Thymus (tissue), 11 donors: ENCODE data around the gene ANKAR. TPM values are rescaled to one million over a fixed set of nuclear protein-coding genes. Genes with fewer than 3 reads are reported as not detected.
"Not testable (repeated sequence)": the region's sequence is repeated elsewhere in the genome, so short reads cannot be mapped to it uniquely, and the experiment has no call there.

Source experiments
- DNase-seq, 9 donors: peaks; one replicate each; pipeline ENCODE4 v3.0.0-alpha.2; 2013; ENCODE audit warnings: low spot score in 9 of 9, low read depth in 6 of 9, missing footprints in 1 of 9
- H3K27ac ChIP-seq, 2 donors: one replicate each; pipeline ENCODE4 v1.5.1; 2013; ENCODE audit warnings: control low read depth in 1 of 2, low read depth in 1 of 2, low read length in 1 of 2, mild to moderate bottlenecking in 1 of 2, moderate library complexity in 1 of 2
- H3K27me3 ChIP-seq, 2 donors: one replicate each; pipeline ENCODE4 v1.5.1; 2013; ENCODE audit warnings: low read length in 1 of 2; ENCODE audit not compliant: control insufficient read depth in 2 of 2, insufficient read depth in 1 of 2
- H3K36me3 ChIP-seq, 2 donors: one replicate each; pipeline ENCODE4 v1.5.1; 2013; ENCODE audit warnings: low read length in 1 of 2, mild to moderate bottlenecking in 1 of 2, moderate library complexity in 1 of 2; ENCODE audit not compliant: control insufficient read depth in 2 of 2, insufficient read depth in 2 of 2
- H3K4me1 ChIP-seq, 2 donors: one replicate each; pipeline ENCODE4 v1.5.1; 2013; ENCODE audit warnings: low read length in 2 of 2; ENCODE audit not compliant: control insufficient read depth in 2 of 2, insufficient read depth in 2 of 2
- H3K4me3 ChIP-seq, 2 donors: one replicate each; pipeline ENCODE4 v1.5.1; 2013; ENCODE audit warnings: low read length in 2 of 2, control low read depth in 1 of 2, mild to moderate bottlenecking in 1 of 2
- H3K9me3 ChIP-seq, 2 donors: one replicate each; pipeline ENCODE4 v1.5.1; 2013; ENCODE audit warnings: low read length in 1 of 2, mild to moderate bottlenecking in 1 of 2; ENCODE audit not compliant: control insufficient read depth in 2 of 2, insufficient read depth in 1 of 2
- WGBS: extraction: QIAGEN DNeasy Blood & Tissue Kit; methylation state at CpG from one replicate; pipeline ENCODE4 v1.1.7; 2013; 5-methylcytosine and 5-hydroxymethylcytosine counted together
- polyA plus RNA-seq: library from polyadenylated mRNA; stranded (reverse); fragments of 200-250 nt; gene quantifications from one replicate; pipeline ENCODE4 v1.2.3, GENCODE V29; 2013
- total RNA-seq: library from RNA; stranded (reverse); fragments of 120-200 nt; gene quantifications from one replicate; pipeline ENCODE4 v1.2.4, GENCODE V29; 2013
- donor health status: healthy.

Gene ANKAR
- total and polyA plus RNA-seq, 2 donors: 4.0 to 10.0 TPM

GRCh38 chr2:189638301-189639006, 36.0 kb upstream of the ANKAR start:
- Histone ChIP-seq H3K36me3 (no peaks in the 10 kb centered on the region), H3K4me3 (no peak overlapping the region), H3K9me3 (no peaks in the 10 kb centered on the region), H3K4me1 (no peaks in the 10 kb centered on the region), H3K27me3 (no peaks in the 10 kb centered on the region), H3K27ac (no peak overlapping the region)
- DNase-seq: no peak
- WGBS: 97% methylated on average over 4 of the region's 4 CpGs

GRCh38 chr2:189639007-189639609, 35.4 kb upstream of the ANKAR start:
- H3K27me3 ChIP-seq: no peaks in the 10 kb centered on the region
- no peaks in the 10 kb centered on the region for H3K9me3 ChIP-seq
- DNase-seq: no peak
- no peaks in the 10 kb centered on the region for H3K36me3 ChIP-seq
- no peak overlapping the region for H3K4me3 ChIP-seq
- WGBS: 63% methylated on average over 3 of the region's 3 CpGs
- H3K27ac ChIP-seq: no peak overlapping the region
- H3K4me1 ChIP-seq: no peaks in the 10 kb centered on the region

GRCh38 chr2:189641002-189641401, 33.5 kb upstream of the ANKAR start:
- no peak for DNase-seq
- Histone ChIP-seq H3K4me1 (no peaks in the 10 kb centered on the region), H3K36me3 (no peaks in the 10 kb centered on the region), H3K9me3 (no peaks in the 10 kb centered on the region), H3K27ac (no peak overlapping the region), H3K27me3 (no peaks in the 10 kb centered on the region), H3K4me3 (no peak overlapping the region)
- 95% methylated on average over 1 of the region's 1 CpG for WGBS

- H3K4me1 ChIP-seq: no peaks in the 10 kb centered on the region
- H3K4me3 ChIP-seq: no peak overlapping the region
- 98% methylated on average over 2 of the region's 2 CpGs for WGBS
- DNase-seq: no peak
- H3K9me3 ChIP-seq: no peaks in the 10 kb centered on the region
- H3K27ac ChIP-seq: no peak overlapping the region
- H3K36me3 ChIP-seq: no peaks in the 10 kb centered on the region
- no peaks in the 10 kb centered on the region for H3K27me3 ChIP-seq
These were observed 32.9 kb upstream of the ANKAR start for GRCh38 chr2:189641590-189641989.

- Histone ChIP-seq H3K4me3 (no peak overlapping the region), H3K36me3 (no peaks in the 10 kb centered on the region), H3K27me3 (no peaks in the 10 kb centered on the region), H3K4me1 (no peaks in the 10 kb centered on the region), H3K9me3 (no peaks in the 10 kb centered on the region), H3K27ac (no peak overlapping the region)
- DNase-seq: no peak
These were observed 27.9 kb upstream of the ANKAR start for GRCh38 chr2:189646521-189646920.

- 97% methylated on average over 1 of the region's 1 CpG for WGBS
- Histone ChIP-seq H3K27me3 (no peaks in the 10 kb centered on the region), H3K36me3 (no peaks in the 10 kb centered on the region), H3K9me3 (no peaks in the 10 kb centered on the region), H3K4me3 (no peak overlapping the region), H3K27ac (no peak overlapping the region), H3K4me1 (no peaks in the 10 kb centered on the region)
- DNase-seq: no peak
These were observed 25.5 kb upstream of the ANKAR start for GRCh38 chr2:189648846-189649509.

GRCh38 chr2:189651284-189651683, 23.2 kb upstream of the ANKAR start:
- H3K27me3 ChIP-seq: no peaks in the 10 kb centered on the region
- H3K9me3 ChIP-seq: no peaks in the 10 kb centered on the region
- no peaks in the 10 kb centered on the region for H3K36me3 ChIP-seq
- H3K4me1 ChIP-seq: no peaks in the 10 kb centered on the region
- no peak overlapping the region for H3K4me3 ChIP-seq
- H3K27ac ChIP-seq: no peak overlapping the region
- DNase-seq: no peak

GRCh38 chr2:189653464-189653863, 21.0 kb upstream of the ANKAR start:
- WGBS: 97% methylated on average over 29 of the region's 29 CpGs
- H3K4me3 ChIP-seq, H3K36me3 ChIP-seq, H3K27me3 ChIP-seq, H3K27ac ChIP-seq, DNase-seq, H3K9me3 ChIP-seq: not testable (repeated sequence)
- peaks cover 9 to 12% of the 10 kb centered on the region in 2 donors for H3K4me1 ChIP-seq

GRCh38 chr2:189654641-189655040, 19.8 kb upstream of the ANKAR start:
- H3K36me3 ChIP-seq: no peaks in the 10 kb centered on the region
- DNase-seq: no peak
- H3K27me3 ChIP-seq: no peaks in the 10 kb centered on the region
- no peak overlapping the region for H3K27ac ChIP-seq
- peaks cover 13 to 17% of the 10 kb centered on the region in 2 donors for H3K4me1 ChIP-seq
- 89% methylated on average over 3 of the region's 3 CpGs for WGBS
- no peak overlapping the region for H3K4me3 ChIP-seq
- no peaks in the 10 kb centered on the region for H3K9me3 ChIP-seq
